ENCODE results near the gene LRP11.
A peak's percentile ranks its signal among the peaks of the same experiment; 100 is the strongest.
"Not testable (repeated sequence)": the region's sequence is repeated elsewhere in the genome, so short reads cannot be mapped to it uniquely, and the experiment has no call there.

The LRP11 gene

DNA sequence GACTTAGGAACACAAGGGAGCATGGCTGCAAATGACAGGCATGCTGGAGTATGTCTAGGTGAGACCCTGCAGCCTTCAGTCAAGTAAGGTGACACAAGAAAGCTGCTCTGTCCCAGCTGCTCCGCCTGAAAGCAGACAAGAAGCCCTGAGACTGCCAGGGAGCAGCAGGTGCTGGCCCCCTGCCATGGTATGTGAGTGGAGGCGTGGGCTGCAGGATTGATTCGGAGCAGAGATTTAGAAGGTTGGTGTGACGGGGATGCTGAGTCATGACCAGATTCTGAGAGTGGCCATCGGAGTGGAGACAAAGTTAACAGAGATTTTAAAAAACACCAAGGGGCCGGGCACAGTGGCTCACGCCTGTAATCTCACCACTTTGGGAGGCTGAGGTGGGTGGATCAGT lies 17.8 kb downstream of the LRP11 start:
- no peak for DNase-seq

DNA sequence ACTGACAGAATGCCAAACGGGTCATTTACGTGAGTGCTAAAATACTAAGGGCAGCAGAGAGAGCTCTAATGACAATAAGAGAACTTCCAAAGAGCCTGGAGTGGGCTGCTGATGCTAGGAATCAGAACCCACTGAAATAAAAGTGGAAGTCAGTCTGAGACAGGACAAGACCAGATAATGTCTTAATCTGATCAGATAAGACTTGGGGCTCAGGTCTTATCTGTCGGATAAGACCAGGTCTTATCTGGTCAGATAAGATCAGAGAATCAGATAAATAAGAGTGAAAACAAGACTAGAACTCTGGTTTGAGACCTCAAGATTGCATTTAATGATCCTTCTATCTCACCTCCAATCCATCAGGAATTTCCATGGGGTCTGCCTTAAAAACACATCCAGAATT lies 18.6 kb downstream of the LRP11 start:
- no peak for DNase-seq

DNA sequence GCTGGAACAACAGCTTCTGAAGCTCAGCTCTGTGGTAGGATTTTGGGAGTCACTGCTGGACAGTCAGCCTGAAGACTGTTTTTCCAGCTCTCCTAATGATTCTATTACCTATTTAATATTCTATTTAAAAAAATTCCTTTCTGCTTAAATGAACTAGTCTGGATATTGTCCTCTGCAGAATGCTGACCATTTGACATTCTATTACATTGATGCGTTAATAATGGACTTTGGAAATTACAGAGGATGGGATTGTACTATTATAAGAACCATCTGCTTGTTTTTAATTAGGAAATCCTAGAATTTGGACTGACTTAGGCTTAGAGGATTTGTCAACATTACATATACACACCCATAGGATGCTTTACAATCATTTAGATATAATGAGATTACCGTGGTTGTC lies 19.7 kb downstream of the LRP11 start:
- DNase-seq, result no peak

DNA sequence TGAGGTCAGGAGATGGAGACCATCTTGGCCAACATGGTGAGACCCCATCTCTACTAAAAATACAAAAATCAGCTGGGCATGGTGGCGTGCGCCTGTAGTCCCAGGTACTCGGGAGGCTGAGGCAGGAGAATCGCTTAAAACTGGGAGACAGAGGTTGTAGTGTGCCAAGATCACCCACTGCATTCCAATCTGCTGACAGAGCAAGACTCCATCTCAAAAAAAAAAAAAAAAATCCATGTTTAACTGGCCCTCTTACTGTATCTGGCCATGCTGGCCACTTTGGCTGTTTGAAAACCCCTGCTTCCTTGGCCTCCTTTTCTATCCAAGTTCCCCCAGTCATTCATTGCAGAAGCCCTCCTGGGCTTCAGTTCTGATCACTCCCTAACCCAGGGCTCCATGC lies 20.1 kb downstream of the LRP11 start:
- DNase-seq, result not testable (repeated sequence)

DNA sequence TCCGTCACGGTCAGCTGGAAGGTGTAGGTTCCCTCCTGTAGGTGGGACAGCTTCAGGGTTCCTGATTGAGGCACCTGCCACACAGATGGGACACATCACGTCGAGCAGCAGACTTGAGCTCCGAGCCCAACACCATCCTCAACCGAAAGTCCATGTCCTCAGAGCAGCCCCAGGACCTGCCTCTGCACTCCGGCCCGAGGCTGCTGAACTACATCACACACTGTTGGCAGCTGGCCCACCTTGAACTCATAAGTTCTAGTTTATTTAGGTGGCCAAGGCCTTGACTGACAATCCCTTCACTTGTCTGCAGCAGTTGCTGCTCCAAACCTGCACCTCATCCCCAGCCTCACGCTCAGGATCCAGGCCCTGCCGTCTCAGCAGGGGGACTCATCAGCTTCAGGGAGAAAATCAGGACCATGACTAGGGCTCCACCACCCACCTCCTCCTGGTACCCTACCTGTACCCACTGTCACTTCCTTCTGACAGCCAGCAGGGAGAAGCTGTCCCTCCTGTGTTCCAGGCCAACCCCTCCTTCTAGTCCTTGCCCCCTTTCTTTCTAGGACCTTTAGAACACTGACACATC lies 21.0 kb downstream of the LRP11 start:
- no peak for DNase-seq

DNA sequence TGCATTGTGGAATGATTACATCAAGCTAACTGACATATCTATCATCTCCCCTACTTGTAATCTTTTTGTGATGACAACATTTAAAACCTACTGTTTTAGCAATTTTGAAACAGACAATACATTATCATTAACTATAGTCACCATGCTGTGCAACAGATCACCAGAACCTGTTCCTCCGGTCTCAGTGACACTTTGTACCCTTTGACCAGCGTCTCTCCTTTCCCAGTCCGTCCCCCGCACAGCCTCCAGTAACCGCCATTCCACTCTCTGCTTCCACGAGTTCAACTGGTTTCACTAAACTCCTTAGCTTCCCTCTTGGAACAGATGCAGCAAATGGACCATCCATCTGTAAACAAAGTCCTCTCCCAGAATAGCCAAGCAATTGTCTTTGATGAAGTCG lies 21.8 kb downstream of the LRP11 start:
- DNase-seq, result no peak

DNA sequence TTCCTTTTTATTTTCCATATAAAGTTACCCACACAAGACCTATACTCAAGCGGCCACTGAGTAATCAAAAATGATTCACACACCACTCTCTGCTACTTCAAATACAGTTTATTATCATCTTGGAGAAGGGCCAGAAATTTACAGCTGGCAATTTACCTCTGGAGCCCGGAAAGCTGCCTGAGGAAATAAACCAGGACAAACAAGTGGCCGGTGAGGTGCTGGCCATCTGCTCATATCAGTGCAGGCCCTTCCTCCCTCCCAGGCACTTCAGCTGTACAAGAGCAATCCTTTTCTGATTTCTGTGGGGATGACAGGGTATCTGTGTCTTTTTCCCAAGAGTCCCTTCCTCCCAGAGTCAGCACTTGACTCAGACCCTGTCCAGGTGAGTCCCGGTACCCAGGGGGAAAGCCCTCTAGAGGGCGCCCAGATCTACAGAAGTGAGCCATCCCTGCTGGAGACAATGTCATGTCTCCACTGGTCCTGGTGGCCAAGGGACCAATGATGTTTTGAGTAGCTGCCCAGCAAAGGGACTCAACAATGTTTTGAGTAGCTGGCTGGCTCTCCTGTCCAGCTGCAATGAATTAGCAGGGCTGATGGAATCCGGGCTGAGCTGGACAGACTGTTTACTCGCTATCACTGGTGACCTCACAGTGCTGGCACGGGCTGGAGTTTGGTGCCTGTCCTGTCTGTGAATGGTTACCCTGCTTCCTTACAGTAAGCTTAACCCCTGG lies 23.6 kb downstream of the LRP11 start:
- DNase-seq, result peak; percentile 74

DNA sequence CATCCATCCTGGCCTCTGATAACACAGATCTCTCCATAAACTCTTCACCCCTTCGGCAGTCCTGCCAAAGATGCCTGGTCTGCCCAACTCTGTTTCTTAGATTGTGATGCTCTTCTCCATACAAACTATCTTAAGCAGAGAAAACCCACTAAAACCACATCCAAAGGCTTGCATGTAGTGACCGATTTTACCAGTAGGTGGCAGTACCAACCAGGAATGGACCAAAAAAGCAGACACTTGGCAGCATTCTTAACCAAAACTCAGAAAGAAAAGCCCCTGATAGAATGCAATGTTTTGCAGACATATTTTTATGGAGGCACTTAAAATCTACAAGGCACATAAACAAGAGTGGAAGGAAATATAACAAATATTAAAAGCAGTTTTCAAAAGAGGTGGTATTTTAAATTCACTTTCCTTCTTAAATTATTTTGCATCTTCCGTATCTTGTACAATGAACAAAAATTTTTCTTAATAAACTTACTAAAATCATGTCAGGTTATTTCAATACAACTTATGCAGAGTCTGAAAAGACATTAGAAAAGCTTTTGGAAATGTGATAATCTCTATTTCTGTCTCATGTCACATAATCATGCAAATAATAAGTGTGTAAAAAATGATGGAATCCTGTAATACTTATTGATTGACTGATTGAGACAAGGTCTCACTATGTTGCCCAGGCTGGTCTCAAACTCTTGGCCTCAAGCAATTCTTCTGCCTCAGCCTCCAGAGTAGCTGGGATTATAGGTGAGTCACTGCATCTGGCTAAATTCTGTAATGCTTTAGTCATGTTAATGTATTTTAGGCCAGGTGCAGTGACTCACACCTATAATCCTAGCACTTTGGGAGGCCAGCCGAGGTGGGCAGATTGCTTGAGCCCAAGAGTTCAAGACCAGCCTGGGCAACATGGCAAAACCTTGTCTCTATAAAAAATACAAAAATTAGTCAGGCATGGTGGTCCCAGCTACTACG lies 29.4 kb downstream of the LRP11 start:
- DNase-seq, result peak; percentile 10

DNA sequence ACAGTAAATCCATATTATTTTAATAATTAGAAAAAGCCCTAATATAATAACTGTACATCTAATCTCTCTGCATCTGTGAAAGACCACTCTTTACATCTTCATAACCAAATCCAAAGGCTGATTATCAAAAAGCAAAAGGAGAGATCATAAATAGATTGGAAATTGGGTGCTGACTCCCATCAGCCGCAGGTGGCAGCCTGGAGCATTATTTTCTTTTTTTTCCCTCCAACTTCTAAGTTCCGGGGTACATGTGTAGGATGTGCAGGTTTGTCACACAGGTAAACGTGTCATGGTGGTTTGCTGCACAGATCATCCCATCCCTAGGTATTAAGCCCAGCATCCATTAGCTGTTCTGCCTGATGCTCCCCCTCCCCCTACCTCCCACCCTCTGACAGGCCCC lies 30.5 kb downstream of the LRP11 start:
- no peak for DNase-seq

DNA sequence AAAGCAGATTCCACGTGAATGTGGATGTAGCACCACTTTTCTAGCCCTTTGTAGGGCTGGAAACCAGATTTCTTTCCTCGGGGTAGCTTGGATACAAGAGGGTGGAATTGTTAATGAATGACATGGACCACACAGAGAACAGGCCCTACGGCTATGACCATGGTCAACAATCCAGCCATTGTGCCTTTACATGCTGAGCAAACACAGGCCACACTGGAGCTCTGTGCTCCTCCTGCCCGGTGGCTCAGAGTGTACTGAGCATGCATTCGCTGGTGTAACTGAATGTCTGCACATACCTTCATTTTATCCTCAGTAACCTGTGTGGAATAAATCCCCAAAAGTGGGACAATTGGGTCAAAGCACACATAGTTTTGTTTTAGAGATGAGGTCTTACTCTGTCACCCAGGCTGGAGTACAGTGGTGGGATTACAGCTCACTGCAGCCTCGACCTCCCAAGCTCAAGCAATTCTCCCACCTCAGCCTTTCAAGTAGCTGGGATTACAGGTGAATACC lies 32.8 kb downstream of the LRP11 start:
- DNase-seq, result no peak

DNA sequence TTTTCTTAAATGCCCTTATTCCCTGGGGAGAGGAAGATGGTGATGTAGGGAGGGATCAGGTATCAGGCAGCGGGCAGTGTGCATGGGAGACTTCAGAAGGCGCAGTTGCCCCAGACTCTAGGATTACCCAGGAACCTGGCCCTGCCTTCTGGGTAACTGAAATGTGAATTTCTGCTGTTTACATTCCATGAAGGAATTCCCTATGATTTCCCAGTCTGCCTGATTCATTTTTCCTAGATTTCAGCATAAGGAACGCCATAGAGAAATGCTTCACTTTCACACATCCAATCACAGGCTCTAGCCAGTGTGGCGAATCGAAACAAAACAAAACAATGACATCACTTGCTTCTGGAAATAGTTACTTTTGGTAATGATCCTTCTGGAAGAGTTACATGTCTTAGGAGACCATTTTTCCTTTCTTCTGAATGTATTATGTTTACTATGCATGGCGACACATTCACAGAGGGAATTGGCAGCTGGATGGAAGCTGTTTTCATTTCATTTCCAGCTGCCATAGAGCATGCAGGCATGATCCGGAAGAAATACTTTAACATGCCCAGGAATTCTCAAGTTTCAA lies 33.3 kb downstream of the LRP11 start:
- DNase-seq, result no peak

DNA sequence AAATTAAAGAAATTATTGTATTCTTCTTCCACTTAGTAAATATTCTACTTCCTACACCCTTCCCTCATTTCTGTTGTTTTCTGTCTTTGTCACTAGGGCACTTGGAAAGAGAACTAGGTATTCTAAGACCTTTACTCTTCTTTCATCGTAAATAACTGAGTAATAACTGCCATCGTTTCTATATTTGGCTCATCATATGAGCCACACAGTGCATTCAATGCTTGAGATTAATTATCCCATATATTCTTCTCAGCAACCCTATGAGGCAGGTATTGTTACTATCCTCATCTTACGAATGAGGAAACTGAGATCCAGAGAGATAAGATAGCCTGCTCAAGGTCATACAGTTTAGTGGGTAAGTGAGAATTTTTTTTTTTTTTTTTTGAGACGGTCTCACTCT lies 38.9 kb downstream of the LRP11 start:
- no peak for DNase-seq

DNA sequence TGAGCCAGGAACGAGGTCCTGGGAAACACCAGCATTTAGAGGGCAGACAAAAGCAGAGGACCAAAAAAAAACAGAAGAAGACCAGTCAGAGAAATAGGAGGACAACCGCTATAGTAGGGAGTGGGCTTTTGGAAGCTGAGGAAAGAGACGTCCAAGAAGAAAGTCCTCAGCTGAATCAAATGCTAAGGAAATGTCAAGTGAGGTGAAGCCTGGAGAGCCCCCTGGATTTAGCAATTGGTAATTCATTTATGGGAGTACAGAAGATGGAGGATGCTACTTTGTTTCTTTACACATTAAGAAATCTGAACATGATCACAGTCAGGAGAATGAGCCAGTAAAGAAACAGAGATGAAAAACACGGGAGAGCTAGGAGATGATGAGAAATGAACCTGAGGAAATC lies 41.1 kb downstream of the LRP11 start:
- no peak for DNase-seq

DNA sequence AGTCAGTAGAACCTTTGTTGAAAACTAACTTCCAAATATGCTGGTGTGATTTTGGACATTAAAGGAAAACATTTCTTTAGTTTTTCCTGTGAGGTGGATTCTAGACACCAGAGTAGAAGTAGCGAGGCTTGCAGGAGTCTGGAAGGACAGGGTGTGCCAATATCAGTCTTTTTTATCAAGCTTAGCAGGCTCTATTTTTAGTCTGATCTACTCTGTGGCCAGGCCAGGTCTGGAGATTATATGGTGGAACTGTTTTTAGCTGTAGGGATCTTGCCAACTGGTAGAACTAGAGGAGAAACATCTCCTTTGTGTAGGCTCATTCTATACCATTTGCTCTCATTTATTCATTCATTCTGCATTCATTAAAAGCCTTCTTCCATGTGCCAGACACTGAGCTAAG lies 42.7 kb downstream of the LRP11 start:
- DNase-seq, result no peak

DNA sequence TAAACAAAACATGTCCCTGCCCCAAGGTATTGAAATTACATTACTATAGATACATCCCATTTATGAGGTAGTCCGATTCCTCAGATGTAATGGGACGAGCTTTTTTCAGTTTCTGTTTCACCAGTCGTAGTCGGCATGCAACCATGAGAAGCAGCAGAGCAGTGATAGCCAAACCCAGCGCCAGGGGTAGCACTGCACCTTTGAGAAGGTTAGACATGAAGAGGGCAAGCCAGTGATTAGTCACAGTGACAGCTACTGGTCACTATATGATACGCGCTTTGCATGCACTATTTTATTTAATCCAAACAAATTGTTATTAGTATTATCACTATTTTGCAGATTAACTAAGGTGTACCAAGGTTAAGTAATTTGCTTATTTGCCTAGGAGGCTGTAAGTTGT lies 43.7 kb downstream of the LRP11 start:
- no peak for DNase-seq

DNA sequence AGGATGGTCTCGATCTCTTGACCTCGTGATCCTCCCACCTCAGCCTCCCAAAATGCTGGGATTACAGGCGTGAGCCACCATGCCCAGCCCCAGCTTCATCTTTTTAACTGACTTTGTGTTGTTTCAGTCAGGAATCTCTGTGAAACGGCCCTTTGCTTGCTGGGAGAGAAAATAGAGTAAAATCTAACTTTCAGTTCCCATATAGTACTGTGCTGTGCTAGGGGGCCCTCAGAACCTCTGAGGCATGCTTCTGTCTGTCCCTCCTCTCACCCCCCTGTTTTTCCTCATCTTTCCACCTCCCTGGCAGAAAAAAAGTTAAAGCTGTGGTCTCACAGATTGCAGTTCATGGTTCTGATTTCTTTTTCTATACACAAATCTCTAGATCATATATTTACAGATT lies 48.4 kb downstream of the LRP11 start:
- no peak for DNase-seq

DNA sequence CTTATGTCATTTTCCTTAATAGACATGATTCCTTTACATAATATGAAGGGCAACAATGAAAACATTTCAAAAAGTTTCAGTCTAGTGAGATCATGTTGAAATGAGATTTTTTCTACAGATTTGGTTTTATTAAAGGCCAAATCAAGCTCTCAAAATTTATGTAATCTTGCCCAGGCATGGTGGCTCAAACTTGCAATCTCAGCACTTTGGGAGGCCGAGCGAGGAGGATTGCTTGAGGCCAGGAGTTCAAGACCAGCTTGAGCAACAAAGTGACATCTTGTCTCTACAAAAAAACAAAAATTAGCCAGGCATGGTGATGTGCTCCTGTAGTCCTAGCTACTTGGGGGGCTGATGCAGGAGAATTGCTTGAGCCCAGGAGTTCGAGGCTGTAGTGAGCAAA lies 50.8 kb downstream of the LRP11 start:
- DNase-seq, result no peak

DNA sequence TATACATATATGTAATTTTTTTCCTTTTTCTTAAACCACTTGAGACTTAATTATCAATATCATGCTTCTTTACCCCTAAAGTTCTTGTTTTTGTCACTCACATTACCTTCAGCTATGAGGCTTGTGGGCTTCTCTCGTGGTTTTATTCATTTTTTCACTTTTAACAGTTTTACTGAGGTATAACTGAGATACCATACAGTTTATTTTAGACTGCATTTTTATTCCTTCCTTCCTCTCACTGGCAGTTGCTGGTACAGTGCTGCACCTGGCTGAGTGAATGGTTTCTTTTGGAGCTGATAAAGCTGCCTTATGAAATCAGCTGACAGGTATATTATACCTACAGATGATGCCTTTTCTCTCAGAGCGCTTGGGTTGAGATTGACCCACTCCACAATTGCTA lies 54.4 kb downstream of the LRP11 start:
- no peak for DNase-seq

DNA sequence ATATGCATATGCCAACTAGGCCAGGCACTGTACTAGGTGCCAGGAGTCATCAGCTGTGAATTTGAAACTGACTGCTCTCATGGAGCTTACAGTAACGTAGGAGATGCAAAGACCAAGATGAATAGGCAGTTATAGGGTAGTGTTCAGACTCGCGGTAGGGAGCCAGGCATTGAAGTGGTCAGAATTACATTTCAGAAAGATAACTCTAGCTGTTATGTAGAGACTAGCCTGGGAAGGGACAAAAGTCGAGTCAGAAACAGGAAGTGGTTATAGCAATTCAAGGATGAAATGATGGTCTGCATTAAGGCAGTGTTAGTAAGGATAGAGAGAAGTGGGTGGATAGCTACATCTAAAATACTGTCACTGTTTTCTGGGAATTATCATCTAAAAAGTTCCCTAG lies 58.0 kb downstream of the LRP11 start:
- DNase-seq, result no peak

DNA sequence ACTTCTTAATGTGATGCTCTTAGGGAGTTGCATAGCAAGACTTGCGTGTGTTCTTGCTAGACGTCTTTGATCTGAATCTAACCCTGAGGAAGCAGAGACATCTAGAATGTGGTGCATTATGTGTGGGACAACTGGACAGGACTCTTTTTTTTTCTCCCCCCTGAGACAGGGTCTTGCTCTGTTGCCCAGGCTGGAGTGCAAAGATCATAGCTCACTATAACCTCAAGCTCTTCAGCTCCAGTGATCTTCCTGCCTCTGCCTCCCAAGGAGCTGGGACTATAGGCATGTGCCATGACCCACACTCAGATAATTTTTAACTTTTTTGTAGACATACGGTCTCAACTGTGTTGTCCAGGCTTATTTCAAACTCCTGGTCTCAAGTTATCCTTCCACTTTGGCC lies 80.6 kb downstream of the LRP11 start:
- DNase-seq, result no peak

DNA sequence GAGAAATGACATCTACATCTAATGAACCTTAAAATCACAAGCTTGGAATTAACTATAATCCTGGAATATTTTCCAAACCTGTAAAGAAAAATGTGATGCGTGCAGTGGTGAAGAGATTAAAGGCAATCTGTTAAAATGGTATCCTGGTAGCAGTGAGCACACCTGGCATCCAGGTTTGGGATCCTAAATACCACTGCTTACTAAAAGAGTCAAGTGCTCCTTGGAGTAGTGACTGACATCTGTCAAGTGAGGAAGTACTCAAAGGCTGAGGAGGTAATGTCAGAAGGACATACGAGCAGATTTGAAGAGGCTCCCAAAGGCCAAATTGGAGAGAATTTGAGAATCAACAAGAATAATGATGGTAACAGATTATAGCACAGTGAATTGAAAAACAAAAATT lies 81.8 kb downstream of the LRP11 start:
- DNase-seq, result no peak

DNA sequence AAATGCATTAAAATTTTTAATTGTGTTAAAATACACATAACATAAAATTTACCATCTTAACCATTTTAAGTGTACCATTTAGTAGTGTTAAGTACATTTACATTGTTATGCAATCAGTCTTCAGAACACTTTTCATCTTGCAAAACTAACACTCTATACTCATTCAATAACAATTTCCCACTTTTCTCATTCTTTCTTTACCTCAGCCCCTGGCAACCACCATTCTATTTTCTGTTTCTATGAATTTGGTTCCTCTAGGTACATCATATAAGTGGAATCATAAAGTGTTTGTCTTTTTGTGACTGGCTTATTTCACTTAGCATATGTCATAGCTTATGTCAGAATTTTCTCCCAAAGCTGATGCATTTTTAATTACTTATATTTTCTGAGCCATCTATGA lies 82.4 kb downstream of the LRP11 start:
- no peak for DNase-seq

DNA sequence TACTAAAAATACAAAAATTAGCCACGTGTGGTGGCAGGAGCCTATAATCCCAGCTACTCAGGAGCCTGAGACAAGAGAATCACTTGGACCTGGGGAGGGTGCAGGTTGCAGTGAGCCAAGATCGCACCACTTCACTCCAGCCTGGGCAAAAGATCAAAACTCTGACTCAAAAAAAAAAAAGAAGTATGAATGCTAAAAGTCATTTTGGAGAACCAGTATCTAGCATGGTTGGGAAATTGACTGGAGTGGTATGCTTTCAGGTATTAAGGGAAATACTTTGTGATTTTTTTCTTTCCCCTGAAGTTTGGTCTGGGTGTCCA lies 84.6 kb downstream of the LRP11 start:
- no peak for DNase-seq

DNA sequence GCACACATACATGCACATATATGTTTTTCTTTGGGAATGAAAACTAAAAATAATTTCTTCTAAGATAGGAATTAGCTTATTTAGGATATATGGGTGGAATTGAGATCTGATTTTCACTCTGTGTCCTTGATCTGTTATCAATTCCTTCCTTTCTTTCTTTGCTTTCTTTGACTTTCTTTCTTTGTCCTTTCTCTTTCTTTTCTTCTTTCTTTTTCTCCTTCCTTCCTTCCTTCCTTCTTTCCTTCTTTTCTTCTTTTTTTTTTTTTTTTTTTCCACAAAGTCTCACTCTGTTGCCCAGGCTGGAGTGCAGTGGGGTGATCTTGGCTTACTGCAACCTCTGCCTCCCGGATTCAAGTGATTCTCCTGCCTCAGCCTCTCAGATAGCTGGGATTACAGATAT lies 86.5 kb downstream of the LRP11 start:
- DNase-seq, result no peak

Measured in NCI-H2107 (cell line).